ENCODE data around the gene PEX16.

The PEX16 gene

GRCh38 chr11:45930951-45931570, 13.4 kb upstream of the PEX16 start:
- no peak for DNase-seq

GRCh38 chr11:45930031-45930794, 12.5 kb upstream of the PEX16 start:
- no peak for DNase-seq

GRCh38 chr11:45929486-45930030, 11.9 kb upstream of the PEX16 start:
- DNase-seq = no peak

GRCh38 chr11:45928535-45929215, 11.0 kb upstream of the PEX16 start:
- no peak for DNase-seq

GRCh38 chr11:45927684-45928413, 10.2 kb upstream of the PEX16 start:
- DNase-seq = no peak

- DNase-seq = no peak
These were observed 9.6 kb upstream of the PEX16 start for GRCh38 chr11:45927332-45927683.

GRCh38 chr11:45926536-45927331, 9.1 kb upstream of the PEX16 start:
- DNase-seq = no peak

GRCh38 chr11:45926001-45926401, 8.3 kb upstream of the PEX16 start:
- DNase-seq = no peak

GRCh38 chr11:45925550-45925949, 7.9 kb upstream of the PEX16 start:
- no peak for DNase-seq

GRCh38 chr11:45924927-45925326, 7.2 kb upstream of the PEX16 start:
- no peak for DNase-seq

GRCh38 chr11:45924036-45924915, 6.6 kb upstream of the PEX16 start:
- DNase-seq = no peak

GRCh38 chr11:45922425-45923082, 4.9 kb upstream of the PEX16 start, which contains the start of gene LARGE2:
Gene LARGE2, plus strand, starts transcription at chr11:45922656. Its CDS starts 227 bp downstream, at chr11:45922883.
- peak; percentile 32 for DNase-seq

- no peak for DNase-seq
These were observed 4.1 kb upstream of the PEX16 start for GRCh38 chr11:45921561-45922424.

GRCh38 chr11:45920531-45921477, 3.1 kb upstream of the PEX16 start:
- DNase-seq = no peak

- no peak for DNase-seq
These were observed 2.3 kb upstream of the PEX16 start for GRCh38 chr11:45919806-45920530.

- no peak for DNase-seq
These were observed 1.4 kb upstream of the PEX16 start for GRCh38 chr11:45918962-45919675.
